Hepatocyte (in vitro differentiated cells): ENCODE results near the gene CCL19. TPM values are rescaled to one million over a fixed set of nuclear protein-coding genes. Genes with fewer than 3 reads are reported as not detected.

Experiments
- DNase-seq: peaks from one replicate; pipeline ENCODE4 v3.0.0-alpha.2; 2016; ENCODE audit warnings: low spot score
- H2AFZ ChIP-seq: fragments of 200-600 bp; sonication (generic); 2 replicates; pipeline ENCODE4 v1.6.0; 2016; ENCODE audit warnings: antibody characterized with exemption, mild to moderate bottlenecking
- H3K27ac ChIP-seq: fragments of 200-600 bp; sonication (generic); 2 replicates; pipeline ENCODE4 v1.5.1; 2016; ENCODE audit warnings: mild to moderate bottlenecking
- H3K27me3 ChIP-seq: fragments of 200-600 bp; sonication (generic); 2 replicates; pipeline ENCODE4 v1.6.1; 2016
- H3K36me3 ChIP-seq: fragments of 200-600 bp; sonication (generic); replicated peaks from 2 replicates; pipeline ENCODE4 v1.5.1; 2016; ENCODE audit warnings: low read depth; ENCODE audit not compliant: insufficient read depth
- H3K4me1 ChIP-seq: fragments of 200-600 bp; sonication (generic); 2 replicates; pipeline ENCODE4 v1.5.1; 2016; ENCODE audit warnings: mild to moderate bottlenecking, moderate library complexity; ENCODE audit not compliant: insufficient read depth
- H3K4me2 ChIP-seq: fragments of 200-600 bp; sonication (generic); 2 replicates; pipeline ENCODE4 v1.6.0; 2016
- H3K4me3 ChIP-seq: fragments of 200-600 bp; sonication (generic); 2 replicates; pipeline ENCODE4 v1.5.1; 2016; ENCODE audit warnings: mild to moderate bottlenecking
- H3K79me2 ChIP-seq: fragments of 200-600 bp; sonication (generic); 2 replicates; pipeline ENCODE4 v1.6.0; 2017; ENCODE audit warnings: mild to moderate bottlenecking
- H3K9me2 ChIP-seq: fragments of 200-600 bp; sonication (generic); replicated peaks from 2 replicates; pipeline ENCODE4 v1.6.0; 2017; ENCODE audit warnings: mild to moderate bottlenecking; ENCODE audit not compliant: insufficient read depth
- H3K9me3 ChIP-seq: fragments of 200-600 bp; sonication (generic); 2 replicates; pipeline ENCODE4 v1.5.1; 2016; ENCODE audit warnings: low read depth, mild to moderate bottlenecking
- H4K20me1 ChIP-seq: fragments of 200-600 bp; sonication (generic); 2 replicates; pipeline ENCODE4 v1.6.0; 2016; ENCODE audit warnings: mild to moderate bottlenecking; ENCODE audit not compliant: insufficient read depth, poor library complexity, severe bottlenecking
- CTCF ChIP-seq: fragments of 200-600 bp; sonication (generic); IDR thresholded peaks from 2 replicates; pipeline ENCODE4 v1.5.1; 2016; ENCODE audit warnings: antibody characterized with exemption, mild to moderate bottlenecking; ENCODE audit not compliant: poor library complexity
- EZH2 ChIP-seq: fragments of 200-600 bp; sonication (generic); IDR thresholded peaks from 2 replicates; pipeline ENCODE4 v1.6.1; 2016; ENCODE audit warnings: antibody characterized with exemption, mild to moderate bottlenecking, borderline replicate concordance
- EZH2phosphoT487 ChIP-seq: fragments of 200-600 bp; sonication (generic); IDR thresholded peaks from one replicate; pipeline ENCODE4 v1.6.1; 2018; ENCODE audit warnings: antibody characterized with exemption, mild to moderate bottlenecking, low read depth, moderate library complexity; ENCODE audit not compliant: unreplicated experiment, severe bottlenecking
- WGBS: methylation state at CpG from one replicate; pipeline ENCODE4 v1.1.6; 2016; ENCODE audit warnings: low lambda C conversion rate; ENCODE audit errors: missing lambda C conversion rate; 5-methylcytosine and 5-hydroxymethylcytosine counted together
- polyA plus RNA-seq: library from polyadenylated mRNA; unstranded; fragments of >200 nt; fragmentation: Nextera tagmentation; extraction: Ambion mirVana; gene quantifications from 2 replicates; pipeline ENCODE4 v1.2.1, GENCODE V29; 2016
- total RNA-seq: library from RNA; depleted of rRNA; stranded (reverse); fragments of >200 nt; gene quantifications from 2 replicates; pipeline ENCODE4 v1.2.3, GENCODE V29; 2014

The CCL19 gene
- total and polyA plus RNA-seq, 2 experiments from 2014 or later: not detected

- Histone ChIP-seq H3K27me3 (no peaks in the 10 kb centered on the region), H3K9me2 (no peaks in the 10 kb centered on the region), H3K36me3 (no peaks in the 10 kb centered on the region), H3K4me1 (no peaks in the 10 kb centered on the region), H3K79me2 (no peaks in the 10 kb centered on the region), H3K9me3 (no peaks in the 10 kb centered on the region), H4K20me1 (no peaks in the 10 kb centered on the region), H3K4me3 (no peak overlapping the region), H3K4me2 (no peak overlapping the region), H3K27ac (no peak overlapping the region), H2AFZ (no peak overlapping the region)
- 86% methylated on average over 5 of the region's 5 CpGs for WGBS
- DNase-seq: no peak
- no peak for TF ChIP-seq EZH2phosphoT487
- TF ChIP-seq CTCF: no peak
- TF ChIP-seq EZH2: no peak
Measured at GRCh38 chr9:34691936-34692315, 850 bp upstream of the CCL19 start.

GRCh38 chr9:34689512-34689911 is 1.6 kb downstream of the CCL19 start:
- H3K4me1 ChIP-seq: no peaks in the 10 kb centered on the region
- H3K9me3 ChIP-seq: no peaks in the 10 kb centered on the region
- H4K20me1 ChIP-seq: no peaks in the 10 kb centered on the region
- H3K4me3 ChIP-seq: no peak overlapping the region
- H3K9me2 ChIP-seq: no peaks in the 10 kb centered on the region
- no peak overlapping the region for H2AFZ ChIP-seq
- WGBS: 76% methylated on average over 8 of the region's 8 CpGs
- no peak for TF ChIP-seq EZH2
- TF ChIP-seq CTCF: no peak
- no peak for TF ChIP-seq EZH2phosphoT487
- no peak overlapping the region for H3K27ac ChIP-seq
- H3K79me2 ChIP-seq: no peaks in the 10 kb centered on the region
- H3K4me2 ChIP-seq: no peak overlapping the region
- DNase-seq: no peak
- H3K27me3 ChIP-seq: no peaks in the 10 kb centered on the region
- H3K36me3 ChIP-seq: no peaks in the 10 kb centered on the region

- Histone ChIP-seq H3K79me2 (no peaks in the 10 kb centered on the region), H3K4me2 (no peak overlapping the region), H4K20me1 (no peaks in the 10 kb centered on the region), H3K9me3 (no peaks in the 10 kb centered on the region), H3K4me3 (no peak overlapping the region), H3K27me3 (no peaks in the 10 kb centered on the region), H3K9me2 (no peaks in the 10 kb centered on the region), H3K4me1 (no peaks in the 10 kb centered on the region), H3K27ac (no peak overlapping the region), H3K36me3 (no peaks in the 10 kb centered on the region), H2AFZ (no peak overlapping the region)
- TF ChIP-seq EZH2: no peak
- DNase-seq: no peak
- 86% methylated on average over 4 of the region's 4 CpGs for WGBS
Measured at GRCh38 chr9:34689116-34689470, 2.0 kb downstream of the CCL19 start.

- no peak overlapping the region for H2AFZ ChIP-seq
Measured at GRCh38 chr9:34688329-34689115, 2.6 kb downstream of the CCL19 start.

More at GRCh38 chr9:34688329-34689115, 2.6 kb downstream of the CCL19 start:
- H3K79me2 ChIP-seq: no peaks in the 10 kb centered on the region
- H3K36me3 ChIP-seq: no peaks in the 10 kb centered on the region
- WGBS: 80% methylated on average over 5 of the region's 5 CpGs
- no peaks in the 10 kb centered on the region for H3K27me3 ChIP-seq
- TF ChIP-seq CTCF (no peak), EZH2phosphoT487 (no peak), EZH2 (no peak)
- no peaks in the 10 kb centered on the region for H3K9me3 ChIP-seq
- no peaks in the 10 kb centered on the region for H4K20me1 ChIP-seq
- no peak overlapping the region for H3K27ac ChIP-seq
- DNase-seq: no peak
- no peaks in the 10 kb centered on the region for H3K9me2 ChIP-seq
- H3K4me3 ChIP-seq: no peak overlapping the region
- no peaks in the 10 kb centered on the region for H3K4me1 ChIP-seq
- no peak overlapping the region for H3K4me2 ChIP-seq
